Measurements from ENCODE around the gene SIPA1L3.

GRCh38 chr19:38004521-38005223 is 97.7 kb downstream of the SIPA1L3 start:
- TF ChIP-seq CTCF (IDR thresholded peaks at IDR 0.05; ENCODE audit: poor library complexity) (no peak), EZH2 (IDR thresholded peaks at IDR 0.05; ENCODE audit: borderline replicate concordance) (no peak), EZH2phosphoT487 (IDR thresholded peaks at IDR 0.05; ENCODE audit: low read depth, severe bottlenecking, unreplicated experiment) (no peak)
